SK-N-SH treated with all-trans-retinoic acid at 6 μM for 48 hours (cell line): ENCODE results near the gene RUFY4.

ENCODE experiments used
- ATAC-seq: fragments of 200-7000 bp; cut with Tn5 transposase; 3 replicates; pipeline ENCODE4 v1.9.1; 2020; ENCODE audit warnings: mild to moderate bottlenecking, moderate library complexity
- ARNTL ChIP-seq: fragments of 450-650 bp; formaldehyde crosslinking; IDR thresholded peaks from 2 replicates; pipeline ENCODE4 v1.5.0; 2020; ENCODE audit warnings: low read depth, mild to moderate bottlenecking, moderate library complexity, borderline replicate concordance
- BACH2 ChIP-seq: fragments of 250-450 bp; sonication (Bioruptor Pico); IDR thresholded peaks from 2 replicates; pipeline ENCODE4 v1.9.0; 2021; ENCODE audit warnings: mild to moderate bottlenecking, borderline replicate concordance
- CSDC2 ChIP-seq: fragments of 250-450 bp; sonication (Bioruptor Pico); IDR thresholded peaks from 2 replicates; pipeline ENCODE4 v1.5.0; 2020; ENCODE audit warnings: mild to moderate bottlenecking, moderate library complexity
- ESRRG ChIP-seq: fragments of 250-450 bp; sonication (Bioruptor Pico); IDR thresholded peaks from 2 replicates; pipeline ENCODE4 v1.6.1; 2021; ENCODE audit warnings: mild to moderate bottlenecking
- GLIS3 ChIP-seq: fragments of 250-450 bp; sonication (Bioruptor Pico); IDR thresholded peaks from 2 replicates; pipeline ENCODE4 v1.5.0; 2020; ENCODE audit warnings: mild to moderate bottlenecking, moderate library complexity
- ISL1 ChIP-seq: fragments of 250-450 bp; sonication (Bioruptor Pico); IDR thresholded peaks from 2 replicates; pipeline ENCODE4 v2.1.2; 2022; ENCODE audit warnings: mild to moderate bottlenecking, moderate library complexity
- OSR1 ChIP-seq: fragments of 250-450 bp; sonication (Bioruptor Pico); IDR thresholded peaks from 2 replicates; pipeline ENCODE4 v1.8.0; 2022; ENCODE audit warnings: moderate library complexity, mild to moderate bottlenecking, inconsistent platforms
- PPARA ChIP-seq: fragments of 250-450 bp; sonication (Bioruptor Pico); IDR thresholded peaks from 2 replicates; pipeline ENCODE4 v1.5.0; 2020; ENCODE audit warnings: mild to moderate bottlenecking, borderline replicate concordance
- RARB ChIP-seq: fragments of 250-450 bp; sonication (Bioruptor Pico); IDR thresholded peaks from 2 replicates; pipeline ENCODE4 v1.8.0; 2021; ENCODE audit warnings: mild to moderate bottlenecking, moderate library complexity
- SNAI2 ChIP-seq: fragments of 250-450 bp; sonication (Bioruptor Pico); IDR thresholded peaks from 2 replicates; pipeline ENCODE4 v1.5.0; 2020; ENCODE audit warnings: mild to moderate bottlenecking, moderate library complexity
- TCF4 ChIP-seq: fragments of 250-450 bp; sonication (Bioruptor Pico); IDR thresholded peaks from 2 replicates; pipeline ENCODE4 v1.8.0; 2021; ENCODE audit warnings: mild to moderate bottlenecking, moderate library complexity, borderline replicate concordance
- TOX ChIP-seq: fragments of 250-450 bp; sonication (Bioruptor Pico); IDR thresholded peaks from 2 replicates; pipeline ENCODE4 v1.8.0; 2021; ENCODE audit warnings: mild to moderate bottlenecking, moderate library complexity, borderline replicate concordance
- ZC3H10 ChIP-seq: fragments of 250-450 bp; sonication (Bioruptor Pico); IDR thresholded peaks from 2 replicates; pipeline ENCODE4 v1.5.1; 2021; ENCODE audit warnings: mild to moderate bottlenecking, moderate library complexity
- ZFP3 ChIP-seq: fragments of 250-450 bp; sonication (Bioruptor Pico); IDR thresholded peaks from 2 replicates; pipeline ENCODE4 v1.5.0; 2020; ENCODE audit warnings: mild to moderate bottlenecking, moderate library complexity
- ZFP30 ChIP-seq: fragments of 450-650 bp; formaldehyde crosslinking; IDR thresholded peaks from 2 replicates; pipeline ENCODE4 v1.5.0; 2022; ENCODE audit warnings: mild to moderate bottlenecking, moderate library complexity
- ZNF565 ChIP-seq: fragments of 450-650 bp; formaldehyde crosslinking; conservative IDR thresholded peaks from 2 replicates; pipeline ENCODE4 v1.5.0; 2020; ENCODE audit warnings: low read depth, mild to moderate bottlenecking, moderate library complexity
- ZNF70 ChIP-seq: fragments of 450-650 bp; formaldehyde crosslinking; IDR thresholded peaks from 2 replicates; pipeline ENCODE4 v1.5.0; 2020; ENCODE audit warnings: mild to moderate bottlenecking, moderate library complexity
- ZNF8 ChIP-seq: fragments of 450-650 bp; formaldehyde crosslinking; IDR thresholded peaks from 2 replicates; pipeline ENCODE4 v1.5.0; 2020; ENCODE audit warnings: mild to moderate bottlenecking, moderate library complexity
- TF ChIP-seq, protein P1 (sequence below): fragments of 250-450 bp; sonication (Bioruptor Pico); IDR thresholded peaks from 2 replicates; pipeline ENCODE4 v1.5.1; 2021; ENCODE audit warnings: mild to moderate bottlenecking, moderate library complexity
- TF ChIP-seq, protein P2 (sequence below): fragments of 250-450 bp; sonication (Bioruptor Pico); IDR thresholded peaks from 2 replicates; pipeline ENCODE4 v1.8.0; 2021; ENCODE audit warnings: low read depth, mild to moderate bottlenecking, moderate library complexity, borderline replicate concordance
- TF ChIP-seq, protein P3 (sequence below): fragments of 250-450 bp; sonication (Bioruptor Pico); IDR thresholded peaks from 2 replicates; pipeline ENCODE4 v1.5.1; 2020; ENCODE audit warnings: low read depth, mild to moderate bottlenecking, moderate library complexity
- TF ChIP-seq, protein P4 (sequence below): fragments of 250-450 bp; sonication (Bioruptor Pico); IDR thresholded peaks from 2 replicates; pipeline ENCODE4 v1.8.0; 2020; ENCODE audit warnings: mild to moderate bottlenecking, moderate library complexity, borderline replicate concordance
- TF ChIP-seq, protein P5 (sequence below): fragments of 250-450 bp; sonication (Bioruptor Pico); IDR thresholded peaks from 2 replicates; pipeline ENCODE4 v1.5.0; 2020; ENCODE audit warnings: mild to moderate bottlenecking, moderate library complexity

Gene RUFY4

DNA sequence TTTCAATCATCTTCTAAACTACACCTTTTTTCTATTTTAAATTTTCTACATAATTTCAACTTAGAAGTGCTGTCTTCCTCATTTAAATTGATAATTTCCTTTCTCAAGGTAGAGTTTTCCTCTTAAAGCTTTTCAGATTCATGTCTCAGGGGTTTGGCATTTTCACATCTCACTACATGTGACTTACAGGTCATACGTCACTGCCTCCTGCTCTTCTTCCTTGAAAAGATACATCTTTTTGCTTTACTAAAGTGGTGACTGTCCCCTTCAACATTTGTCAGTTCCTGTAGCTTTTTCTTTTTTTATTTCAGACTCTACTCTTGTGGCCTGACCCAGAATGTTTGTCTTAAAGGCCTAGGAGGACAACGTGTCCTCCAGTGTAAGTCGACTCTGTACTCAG is 17.1 kb upstream of the RUFY4 start:
- no peak for ATAC-seq
- no peak for TF ChIP-seq ZFP30
- no peak for TF ChIP-seq TOX (CRISPR knock-in tag)
- TF ChIP-seq OSR1: no peak
- TF ChIP-seq SNAI2 (CRISPR knock-in tag): no peak
- TF ChIP-seq ISL1 (CRISPR knock-in tag): no peak
- no peak for TF ChIP-seq RARB (CRISPR knock-in tag)
- no peak for TF ChIP-seq ZNF70 (CRISPR knock-in tag)
- TF ChIP-seq, protein P1, sequence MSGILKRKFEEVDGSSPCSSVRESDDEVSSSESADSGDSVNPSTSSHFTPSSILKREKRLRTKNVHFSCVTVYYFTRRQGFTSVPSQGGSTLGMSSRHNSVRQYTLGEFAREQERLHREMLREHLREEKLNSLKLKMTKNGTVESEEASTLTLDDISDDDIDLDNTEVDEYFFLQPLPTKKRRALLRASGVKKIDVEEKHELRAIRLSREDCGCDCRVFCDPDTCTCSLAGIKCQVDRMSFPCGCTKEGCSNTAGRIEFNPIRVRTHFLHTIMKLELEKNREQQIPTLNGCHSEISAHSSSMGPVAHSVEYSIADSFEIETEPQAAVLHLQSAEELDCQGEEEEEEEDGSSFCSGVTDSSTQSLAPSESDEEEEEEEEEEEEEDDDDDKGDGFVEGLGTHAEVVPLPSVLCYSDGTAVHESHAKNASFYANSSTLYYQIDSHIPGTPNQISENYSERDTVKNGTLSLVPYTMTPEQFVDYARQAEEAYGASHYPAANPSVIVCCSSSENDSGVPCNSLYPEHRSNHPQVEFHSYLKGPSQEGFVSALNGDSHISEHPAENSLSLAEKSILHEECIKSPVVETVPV: no peak
- no peak for TF ChIP-seq TCF4 (CRISPR knock-in tag)
- no peak for TF ChIP-seq ZC3H10
- no peak for TF ChIP-seq CSDC2 (CRISPR knock-in tag)
- TF ChIP-seq, protein P2, sequence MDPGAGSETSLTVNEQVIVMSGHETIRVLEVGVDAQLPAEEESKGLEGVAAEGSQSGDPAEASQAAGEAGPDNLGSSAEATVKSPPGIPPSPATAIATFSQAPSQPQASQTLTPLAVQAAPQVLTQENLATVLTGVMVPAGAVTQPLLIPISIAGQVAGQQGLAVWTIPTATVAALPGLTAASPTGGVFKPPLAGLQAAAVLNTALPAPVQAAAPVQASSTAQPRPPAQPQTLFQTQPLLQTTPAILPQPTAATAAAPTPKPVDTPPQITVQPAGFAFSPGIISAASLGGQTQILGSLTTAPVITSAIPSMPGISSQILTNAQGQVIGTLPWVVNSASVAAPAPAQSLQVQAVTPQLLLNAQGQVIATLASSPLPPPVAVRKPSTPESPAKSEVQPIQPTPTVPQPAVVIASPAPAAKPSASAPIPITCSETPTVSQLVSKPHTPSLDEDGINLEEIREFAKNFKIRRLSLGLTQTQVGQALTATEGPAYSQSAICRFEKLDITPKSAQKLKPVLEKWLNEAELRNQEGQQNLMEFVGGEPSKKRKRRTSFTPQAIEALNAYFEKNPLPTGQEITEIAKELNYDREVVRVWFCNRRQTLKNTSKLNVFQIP (CRISPR knock-in tag): no peak
- no peak for TF ChIP-seq ZNF8 (CRISPR knock-in tag)
- TF ChIP-seq ESRRG: no peak

DNA sequence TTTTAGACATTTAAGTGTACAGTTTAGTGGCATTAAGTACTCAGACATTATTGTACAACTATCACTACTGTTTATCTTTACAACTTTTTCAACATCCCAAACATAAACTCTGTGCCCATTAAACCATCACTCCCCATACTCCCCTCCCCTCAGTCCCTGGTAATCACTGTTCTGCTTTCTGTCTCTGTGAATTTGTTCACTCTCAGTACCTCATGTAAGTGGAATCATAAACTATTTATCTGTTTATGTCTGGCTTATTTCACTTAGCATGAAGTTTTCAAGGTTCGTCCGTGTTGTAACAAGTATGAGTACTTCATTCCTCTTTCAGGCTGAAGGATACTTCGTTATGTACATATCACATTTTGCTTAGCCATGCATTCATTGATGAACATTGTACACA is 9.8 kb upstream of the RUFY4 start:
- no peak for ATAC-seq
- TF ChIP-seq ESRRG: no peak

DNA sequence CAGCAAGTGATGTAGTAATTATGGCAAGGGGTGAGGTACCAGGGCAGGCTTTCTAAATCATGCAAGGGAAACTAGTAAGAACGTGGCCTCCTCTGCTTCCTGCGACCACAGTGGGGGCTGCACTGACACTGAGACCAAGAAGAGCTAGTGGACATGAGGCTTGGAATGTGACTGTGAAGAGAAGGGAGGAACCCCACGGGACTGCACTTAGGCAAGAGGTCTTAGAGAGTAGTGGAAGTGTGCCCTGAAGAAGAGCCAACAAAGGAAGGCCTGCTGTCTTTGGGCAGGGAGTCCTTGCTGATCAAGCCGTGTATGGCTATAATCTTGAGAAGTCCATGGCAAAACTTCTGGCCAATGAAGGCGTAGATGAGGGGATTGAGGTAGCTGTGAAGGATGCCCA is 8.9 kb upstream of the RUFY4 start:
- TF ChIP-seq ZNF70 (CRISPR knock-in tag): no peak
- TF ChIP-seq RARB (CRISPR knock-in tag): no peak
- no peak for TF ChIP-seq CSDC2 (CRISPR knock-in tag)
- TF ChIP-seq ZNF8 (CRISPR knock-in tag): no peak
- no peak for TF ChIP-seq PPARA (CRISPR knock-in tag)
- TF ChIP-seq, protein P3, sequence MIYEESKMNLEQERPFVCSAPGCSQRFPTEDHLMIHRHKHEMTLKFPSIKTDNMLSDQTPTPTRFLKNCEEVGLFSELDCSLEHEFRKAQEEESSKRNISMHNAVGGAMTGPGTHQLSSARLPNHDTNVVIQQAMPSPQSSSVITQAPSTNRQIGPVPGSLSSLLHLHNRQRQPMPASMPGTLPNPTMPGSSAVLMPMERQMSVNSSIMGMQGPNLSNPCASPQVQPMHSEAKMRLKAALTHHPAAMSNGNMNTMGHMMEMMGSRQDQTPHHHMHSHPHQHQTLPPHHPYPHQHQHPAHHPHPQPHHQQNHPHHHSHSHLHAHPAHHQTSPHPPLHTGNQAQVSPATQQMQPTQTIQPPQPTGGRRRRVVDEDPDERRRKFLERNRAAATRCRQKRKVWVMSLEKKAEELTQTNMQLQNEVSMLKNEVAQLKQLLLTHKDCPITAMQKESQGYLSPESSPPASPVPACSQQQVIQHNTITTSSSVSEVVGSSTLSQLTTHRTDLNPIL (CRISPR knock-in tag): no peak
- TF ChIP-seq, protein P1: no peak
- no peak for TF ChIP-seq ZNF565 (CRISPR knock-in tag)
- TF ChIP-seq BACH2 (CRISPR knock-in tag): no peak
- no peak for TF ChIP-seq TCF4 (CRISPR knock-in tag)
- TF ChIP-seq, protein P4, sequence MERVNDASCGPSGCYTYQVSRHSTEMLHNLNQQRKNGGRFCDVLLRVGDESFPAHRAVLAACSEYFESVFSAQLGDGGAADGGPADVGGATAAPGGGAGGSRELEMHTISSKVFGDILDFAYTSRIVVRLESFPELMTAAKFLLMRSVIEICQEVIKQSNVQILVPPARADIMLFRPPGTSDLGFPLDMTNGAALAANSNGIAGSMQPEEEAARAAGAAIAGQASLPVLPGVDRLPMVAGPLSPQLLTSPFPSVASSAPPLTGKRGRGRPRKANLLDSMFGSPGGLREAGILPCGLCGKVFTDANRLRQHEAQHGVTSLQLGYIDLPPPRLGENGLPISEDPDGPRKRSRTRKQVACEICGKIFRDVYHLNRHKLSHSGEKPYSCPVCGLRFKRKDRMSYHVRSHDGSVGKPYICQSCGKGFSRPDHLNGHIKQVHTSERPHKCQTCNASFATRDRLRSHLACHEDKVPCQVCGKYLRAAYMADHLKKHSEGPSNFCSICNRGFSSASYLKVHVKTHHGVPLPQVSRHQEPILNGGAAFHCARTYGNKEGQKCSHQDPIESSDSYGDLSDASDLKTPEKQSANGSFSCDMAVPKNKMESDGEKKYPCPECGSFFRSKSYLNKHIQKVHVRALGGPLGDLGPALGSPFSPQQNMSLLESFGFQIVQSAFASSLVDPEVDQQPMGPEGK: no peak
- no peak for TF ChIP-seq GLIS3
- no peak for TF ChIP-seq SNAI2 (CRISPR knock-in tag)
- no peak for TF ChIP-seq ZFP3 (CRISPR knock-in tag)
- no peak for TF ChIP-seq ESRRG
- no peak for TF ChIP-seq ZC3H10
- TF ChIP-seq, protein P2 (CRISPR knock-in tag): no peak
- TF ChIP-seq, protein P5, sequence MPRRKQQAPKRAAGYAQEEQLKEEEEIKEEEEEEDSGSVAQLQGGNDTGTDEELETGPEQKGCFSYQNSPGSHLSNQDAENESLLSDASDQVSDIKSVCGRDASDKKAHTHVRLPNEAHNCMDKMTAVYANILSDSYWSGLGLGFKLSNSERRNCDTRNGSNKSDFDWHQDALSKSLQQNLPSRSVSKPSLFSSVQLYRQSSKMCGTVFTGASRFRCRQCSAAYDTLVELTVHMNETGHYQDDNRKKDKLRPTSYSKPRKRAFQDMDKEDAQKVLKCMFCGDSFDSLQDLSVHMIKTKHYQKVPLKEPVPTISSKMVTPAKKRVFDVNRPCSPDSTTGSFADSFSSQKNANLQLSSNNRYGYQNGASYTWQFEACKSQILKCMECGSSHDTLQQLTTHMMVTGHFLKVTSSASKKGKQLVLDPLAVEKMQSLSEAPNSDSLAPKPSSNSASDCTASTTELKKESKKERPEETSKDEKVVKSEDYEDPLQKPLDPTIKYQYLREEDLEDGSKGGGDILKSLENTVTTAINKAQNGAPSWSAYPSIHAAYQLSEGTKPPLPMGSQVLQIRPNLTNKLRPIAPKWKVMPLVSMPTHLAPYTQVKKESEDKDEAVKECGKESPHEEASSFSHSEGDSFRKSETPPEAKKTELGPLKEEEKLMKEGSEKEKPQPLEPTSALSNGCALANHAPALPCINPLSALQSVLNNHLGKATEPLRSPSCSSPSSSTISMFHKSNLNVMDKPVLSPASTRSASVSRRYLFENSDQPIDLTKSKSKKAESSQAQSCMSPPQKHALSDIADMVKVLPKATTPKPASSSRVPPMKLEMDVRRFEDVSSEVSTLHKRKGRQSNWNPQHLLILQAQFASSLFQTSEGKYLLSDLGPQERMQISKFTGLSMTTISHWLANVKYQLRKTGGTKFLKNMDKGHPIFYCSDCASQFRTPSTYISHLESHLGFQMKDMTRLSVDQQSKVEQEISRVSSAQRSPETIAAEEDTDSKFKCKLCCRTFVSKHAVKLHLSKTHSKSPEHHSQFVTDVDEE (CRISPR knock-in tag): no peak
- TF ChIP-seq ARNTL (CRISPR knock-in tag): no peak
- TF ChIP-seq, all 23 proteins: peak for 0
- no peak for ATAC-seq
